ENCODE data around the gene SETX.

Gene SETX

GRCh38 chr9:132356324-132356924 is 1.6 kb upstream of the SETX start:
- no peak for DNase-seq

- no peak for DNase-seq
Observed at GRCh38 chr9:132351404-132352045, 3.3 kb downstream of the SETX start.

- peak; percentile 57 for DNase-seq
Observed at GRCh38 chr9:132350861-132351315, 3.9 kb downstream of the SETX start.

- no peak for DNase-seq
Observed at GRCh38 chr9:132348676-132349075, 6.1 kb downstream of the SETX start.

GRCh38 chr9:132346177-132346576 is 8.6 kb downstream of the SETX start:
- DNase-seq, result no peak

GRCh38 chr9:132341177-132341840 is 13.5 kb downstream of the SETX start:
- DNase-seq, result no peak

- DNase-seq, result no peak
Observed at GRCh38 chr9:132334364-132334763, 20.4 kb downstream of the SETX start.

GRCh38 chr9:132333556-132333955 is 21.2 kb downstream of the SETX start:
- DNase-seq, result no peak

- DNase-seq, result no peak
Observed at GRCh38 chr9:132328580-132328979, 26.2 kb downstream of the SETX start.

- DNase-seq, result no peak
Observed at GRCh38 chr9:132327537-132327936, 27.2 kb downstream of the SETX start.

GRCh38 chr9:132324425-132324824 is 30.4 kb downstream of the SETX start:
- DNase-seq, result no peak

GRCh38 chr9:132319421-132320110 is 35.2 kb downstream of the SETX start:
- no peak for DNase-seq

GRCh38 chr9:132312873-132313272 is 41.9 kb downstream of the SETX start:
- no peak for DNase-seq

GRCh38 chr9:132312426-132312825 is 42.4 kb downstream of the SETX start:
- no peak for DNase-seq

- DNase-seq, result no peak
Observed at GRCh38 chr9:132311978-132312377, 42.8 kb downstream of the SETX start.

GRCh38 chr9:132309056-132309455 is 45.7 kb downstream of the SETX start:
- no peak for DNase-seq

GRCh38 chr9:132301521-132301920 is 53.3 kb downstream of the SETX start:
- DNase-seq, result no peak

GRCh38 chr9:132299221-132299620 is 55.6 kb downstream of the SETX start:
- no peak for DNase-seq

GRCh38 chr9:132295181-132295580 is 59.6 kb downstream of the SETX start:
- DNase-seq, result no peak

- peak; percentile 30 for DNase-seq
Observed at GRCh38 chr9:132293145-132293721, 61.6 kb downstream of the SETX start.

- DNase-seq, result no peak
Observed at GRCh38 chr9:132288966-132289365, 65.8 kb downstream of the SETX start.

- DNase-seq, result no peak
Observed at GRCh38 chr9:132288361-132288760, 66.4 kb downstream of the SETX start.

GRCh38 chr9:132287256-132287760 is 67.5 kb downstream of the SETX start:
- DNase-seq, result no peak

Data from CD4-positive, alpha-beta T cell treated with Interleukin-21 for 1 hour (primary cell).